Stomach (tissue), 9 donors: ENCODE measurements around the gene GRM4. TPM values are rescaled to one million over a fixed set of nuclear protein-coding genes. Genes with fewer than 3 reads are reported as not detected.

Experiments used
- DNase-seq, 2 donors: peaks; one replicate each; pipeline versions ENCODE4 v3.0.0 to v3.0.0-alpha.2; 2013 to 2019
- H3K27ac ChIP-seq, 5 donors: fragments of 200-600 bp in 4 of 5; sonication (generic) in 4 of 5; one replicate each; pipeline ENCODE4 v1.5.1; 2013 to 2019; ENCODE audit warnings: mild to moderate bottlenecking in 1 of 5, moderate library complexity in 1 of 5
- H3K27me3 ChIP-seq, 3 donors: fragments of 200-600 bp; sonication (generic); one replicate each; pipeline ENCODE4 v1.5.1; 2017 to 2019; ENCODE audit warnings: mixed run types in 1 of 3
- H3K36me3 ChIP-seq, 4 donors: fragments of 200-600 bp; sonication (generic); 1 replicate in 3 of 4; 2 replicates in 1 of 4; pipeline ENCODE4 v1.5.1; 2016 to 2019
- H3K4me1 ChIP-seq, 4 donors: fragments of 200-600 bp; sonication (generic); one replicate each; pipeline ENCODE4 v1.5.1; 2016 to 2019
- H3K4me3 ChIP-seq, 4 donors: fragments of 200-600 bp; sonication (generic) in 3 of 4; one replicate each; pipeline ENCODE4 v1.5.1; 2016 to 2019; ENCODE audit warnings: mild to moderate bottlenecking in 1 of 4
- H3K9me3 ChIP-seq, 4 donors: fragments of 200-600 bp; sonication (generic); one replicate each; pipeline ENCODE4 v1.5.1; 2016 to 2019
- EP300 ChIP-seq: sonication (generic); formaldehyde crosslinking; IDR thresholded peaks from one replicate; pipeline ENCODE4 v1.6.1; 2017; ENCODE audit warnings: antibody characterized with exemption
- POLR2A ChIP-seq, 4 donors: fragments of 450-650 bp; IDR thresholded peaks; one replicate each; pipeline ENCODE4 v1.6.1; 2016; ENCODE audit warnings: antibody characterized with exemption in 4 of 4, control low read depth in 2 of 4, mild to moderate bottlenecking in 1 of 4, moderate library complexity in 1 of 4
- POLR2AphosphoS5 ChIP-seq, 3 donors: sonication (generic); formaldehyde crosslinking; IDR thresholded peaks; one replicate each; pipeline ENCODE4 v1.6.1; 2016; ENCODE audit warnings: antibody characterized with exemption in 3 of 3
- WGBS, 5 donors: extraction: QIAGEN DNeasy Blood & Tissue Kit in 3 of 5; methylation state at CpG; one replicate each; pipeline versions ENCODE4 v1.1.5 to v1.1.7; 2013 to 2018; 5-methylcytosine and 5-hydroxymethylcytosine counted together
- intact Hi-C: fragments of 100-400 bp; cut with DNase I; formaldehyde crosslinking; loops from one replicate; pipeline ENCODE4 v1.15.1; 2023; ENCODE audit warnings: low total_unique reads
- polyA plus RNA-seq, 3 donors: library from polyadenylated mRNA; stranded (reverse); fragments of 200-250 nt; gene quantifications; one replicate each; pipeline ENCODE4 v1.2.3, GENCODE V29; 2013
- total RNA-seq, 5 donors: library from RNA; depleted of rRNA; stranded (reverse); fragments of >200 nt; gene quantifications; one replicate each; pipeline versions ENCODE4 v1.1.0 to v1.2.3, GENCODE V29; 2014 to 2016
- TF ChIP-seq, protein P1 (sequence below), 7 experiments: fragments of 450-650 bp in 4 of 7; fragments of 200-600 bp in 3 of 7; sonication (generic) in 3 of 7; IDR thresholded peaks; one replicate each; pipeline ENCODE4 v1.5.1; 2016 to 2019; ENCODE audit warnings: antibody characterized with exemption in 7 of 7, control low read depth in 2 of 7, mild to moderate bottlenecking in 1 of 7
- donor health status: healthy with polysubstance abuse.
- donor health status: Bipolar disorder and iron deficiency.
- donor health status: healthy.

Gene GRM4
- total and polyA plus RNA-seq, 8 donors, result 0.55 TPM; not detected in 7

DNA sequence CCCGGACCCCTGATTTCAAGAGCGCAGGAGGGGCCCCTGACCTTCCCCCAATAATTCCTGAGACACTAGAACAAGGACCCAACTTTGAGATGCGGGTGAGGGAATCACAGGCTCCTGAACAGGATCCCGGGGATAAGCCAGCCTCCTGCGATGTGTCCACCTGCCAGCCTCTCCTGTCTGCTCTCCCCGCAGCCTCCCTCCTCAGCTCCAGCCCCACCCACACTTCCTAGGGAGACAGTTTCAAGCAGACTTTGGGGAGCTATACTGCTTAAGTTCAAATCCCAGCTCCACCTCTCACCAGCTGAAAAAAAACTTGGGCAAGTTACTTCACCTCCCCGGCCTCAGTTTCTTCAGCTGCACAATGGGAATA is 50.8 kb downstream of the GRM4 start:
- Histone ChIP-seq H3K4me3 (no peak overlapping the region), H3K27ac (no peak overlapping the region), H3K36me3 (no peaks in the 10 kb centered on the region), H3K9me3 (no peaks in the 10 kb centered on the region), H3K27me3 (peaks cover 0 to 66% (median 29%) of the 10 kb centered on the region in 3 donors), H3K4me1 (no peaks in the 10 kb centered on the region)
- intact Hi-C loops, result no loop called here
- DNase-seq, result no peak
- 69 to 77% (median 73%) methylated on average over 6 to 7 of the region's 7 CpGs for WGBS, 5 donors
- TF ChIP-seq POLR2AphosphoS5 (IDR thresholded peaks at IDR 0.05) (no peak), POLR2A (IDR thresholded peaks at IDR 0.05) (no peak)

DNA sequence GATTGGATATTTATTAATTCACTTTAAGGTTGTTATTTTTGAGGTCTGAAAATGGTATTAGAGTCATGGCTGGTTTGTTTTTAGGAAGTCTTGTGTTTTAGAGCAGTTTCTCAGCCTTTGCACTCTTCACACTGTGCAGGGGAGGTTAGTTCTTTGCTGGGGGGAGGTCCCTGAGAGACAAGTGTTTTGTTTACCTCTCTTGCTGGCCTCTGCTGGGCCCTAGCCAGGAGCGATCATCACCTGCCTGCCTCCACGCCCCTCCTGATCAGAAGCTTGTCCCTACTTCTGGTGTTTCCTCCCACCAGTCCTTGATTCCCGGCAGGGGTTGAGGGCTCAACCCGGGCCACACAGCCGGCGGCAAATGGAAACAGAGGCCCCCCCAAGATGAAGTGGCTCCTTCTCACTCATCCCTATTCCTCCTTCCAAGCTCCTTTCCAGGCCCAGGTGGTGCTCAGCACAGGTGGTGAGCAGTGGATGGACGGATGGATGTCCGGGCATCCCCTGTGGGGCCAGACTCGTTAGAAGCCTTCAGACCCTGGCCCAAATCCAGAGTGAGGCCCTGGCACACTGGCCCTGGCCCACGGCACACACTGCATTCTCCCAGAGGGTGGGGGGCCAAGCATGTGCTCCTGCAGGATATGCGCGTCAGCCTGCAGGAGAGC is 51.3 kb downstream of the GRM4 start:
- Histone ChIP-seq H3K4me3 (no peak overlapping the region), H3K36me3 (no peaks in the 10 kb centered on the region), H3K27ac (no peak overlapping the region), H3K4me1 (no peaks in the 10 kb centered on the region), H3K27me3 (peaks cover 0 to 61% (median 29%) of the 10 kb centered on the region in 3 donors), H3K9me3 (no peaks in the 10 kb centered on the region)
- intact Hi-C loops, result no loop called here
- DNase-seq, result no peak
- TF ChIP-seq EP300 (no peak), POLR2AphosphoS5 (IDR thresholded peaks at IDR 0.05) (no peak), POLR2A (IDR thresholded peaks at IDR 0.05) (no peak)
- TF ChIP-seq, protein P1, sequence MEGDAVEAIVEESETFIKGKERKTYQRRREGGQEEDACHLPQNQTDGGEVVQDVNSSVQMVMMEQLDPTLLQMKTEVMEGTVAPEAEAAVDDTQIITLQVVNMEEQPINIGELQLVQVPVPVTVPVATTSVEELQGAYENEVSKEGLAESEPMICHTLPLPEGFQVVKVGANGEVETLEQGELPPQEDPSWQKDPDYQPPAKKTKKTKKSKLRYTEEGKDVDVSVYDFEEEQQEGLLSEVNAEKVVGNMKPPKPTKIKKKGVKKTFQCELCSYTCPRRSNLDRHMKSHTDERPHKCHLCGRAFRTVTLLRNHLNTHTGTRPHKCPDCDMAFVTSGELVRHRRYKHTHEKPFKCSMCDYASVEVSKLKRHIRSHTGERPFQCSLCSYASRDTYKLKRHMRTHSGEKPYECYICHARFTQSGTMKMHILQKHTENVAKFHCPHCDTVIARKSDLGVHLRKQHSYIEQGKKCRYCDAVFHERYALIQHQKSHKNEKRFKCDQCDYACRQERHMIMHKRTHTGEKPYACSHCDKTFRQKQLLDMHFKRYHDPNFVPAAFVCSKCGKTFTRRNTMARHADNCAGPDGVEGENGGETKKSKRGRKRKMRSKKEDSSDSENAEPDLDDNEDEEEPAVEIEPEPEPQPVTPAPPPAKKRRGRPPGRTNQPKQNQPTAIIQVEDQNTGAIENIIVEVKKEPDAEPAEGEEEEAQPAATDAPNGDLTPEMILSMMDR (IDR thresholded peaks at IDR 0.05), result no peak
- WGBS, 5 donors, result 26 to 37% (median 32%) methylated on average over 3 to 12 of the region's 12 CpGs

DNA sequence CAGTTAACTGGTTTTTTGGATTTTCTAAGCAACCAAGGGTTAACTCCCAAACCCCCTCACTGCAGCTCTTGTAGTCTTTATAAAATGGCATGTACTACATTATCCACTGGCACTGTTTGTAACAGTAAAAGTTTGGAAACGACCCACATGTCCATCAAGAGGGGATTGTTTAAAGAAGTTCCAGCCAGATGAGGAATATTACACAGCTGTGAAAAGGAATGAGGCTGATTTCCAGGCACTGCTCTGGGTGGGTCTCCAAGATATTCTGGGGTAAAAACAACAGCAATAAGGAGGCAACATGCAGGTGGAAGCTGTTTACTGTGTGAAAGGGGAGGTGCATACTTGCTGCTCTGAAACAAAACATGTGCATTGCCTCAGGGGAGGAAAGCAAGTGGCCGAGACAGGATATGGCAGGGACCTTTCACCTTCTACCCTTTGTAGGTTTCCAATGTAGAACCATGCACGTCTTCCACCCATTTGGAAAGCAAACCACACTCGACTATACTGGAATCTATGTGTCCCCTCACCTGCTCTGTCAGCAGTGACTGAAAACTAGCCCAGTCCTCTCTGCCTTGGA is 51.9 kb downstream of the GRM4 start:
- Histone ChIP-seq H3K4me3 (no peak overlapping the region), H3K27me3 (peaks cover 0 to 55% (median 29%) of the 10 kb centered on the region in 3 donors), H3K9me3 (no peaks in the 10 kb centered on the region), H3K4me1 (no peaks in the 10 kb centered on the region), H3K27ac (no peak overlapping the region), H3K36me3 (no peaks in the 10 kb centered on the region)
- DNase-seq, result no peak
- intact Hi-C loops, result no loop called here
- 38 to 45% (median 40%) methylated on average over 4 of the region's 4 CpGs for WGBS, 5 donors
- TF ChIP-seq, protein P1 (IDR thresholded peaks at IDR 0.05), result no peak
- TF ChIP-seq POLR2A (IDR thresholded peaks at IDR 0.05) (no peak), POLR2AphosphoS5 (IDR thresholded peaks at IDR 0.05) (no peak), EP300 (no peak)

DNA sequence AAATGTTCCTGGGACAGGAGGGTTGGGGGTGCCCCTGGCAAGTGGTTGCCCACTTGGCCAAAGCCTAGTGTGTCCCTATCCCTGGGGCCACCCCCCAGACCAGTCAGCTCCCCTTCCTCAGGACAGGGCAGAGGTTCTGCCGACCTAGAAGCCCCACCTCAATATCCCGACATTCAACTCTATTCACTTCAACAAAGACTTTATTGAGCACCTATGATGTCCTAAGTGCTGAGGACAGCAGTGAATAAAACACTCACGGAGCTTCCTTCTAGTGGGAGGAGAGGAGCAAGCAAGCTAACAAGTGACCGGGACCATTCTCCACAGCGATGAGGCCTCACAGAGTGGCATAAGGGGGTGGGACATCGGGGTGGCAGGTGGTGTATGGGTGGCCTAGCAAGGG is 52.7 kb downstream of the GRM4 start:
- no peak overlapping the region for H3K27ac ChIP-seq
- H3K36me3 ChIP-seq, result no peaks in the 10 kb centered on the region
- no peak for DNase-seq
- no peak for TF ChIP-seq EP300
- TF ChIP-seq, protein P1 (IDR thresholded peaks at IDR 0.05), result no peak
- TF ChIP-seq POLR2A (IDR thresholded peaks at IDR 0.05), result no peak
- TF ChIP-seq POLR2AphosphoS5 (IDR thresholded peaks at IDR 0.05), result no peak
- 76 to 85% (median 83%) methylated on average over 5 to 6 of the region's 6 CpGs for WGBS, 5 donors
- no peak overlapping the region for H3K4me3 ChIP-seq
- peaks cover 0 to 48% (median 23%) of the 10 kb centered on the region in 3 donors for H3K27me3 ChIP-seq
- H3K9me3 ChIP-seq, result no peaks in the 10 kb centered on the region
- intact Hi-C loops, result no loop called here
- H3K4me1 ChIP-seq, result no peaks in the 10 kb centered on the region

DNA sequence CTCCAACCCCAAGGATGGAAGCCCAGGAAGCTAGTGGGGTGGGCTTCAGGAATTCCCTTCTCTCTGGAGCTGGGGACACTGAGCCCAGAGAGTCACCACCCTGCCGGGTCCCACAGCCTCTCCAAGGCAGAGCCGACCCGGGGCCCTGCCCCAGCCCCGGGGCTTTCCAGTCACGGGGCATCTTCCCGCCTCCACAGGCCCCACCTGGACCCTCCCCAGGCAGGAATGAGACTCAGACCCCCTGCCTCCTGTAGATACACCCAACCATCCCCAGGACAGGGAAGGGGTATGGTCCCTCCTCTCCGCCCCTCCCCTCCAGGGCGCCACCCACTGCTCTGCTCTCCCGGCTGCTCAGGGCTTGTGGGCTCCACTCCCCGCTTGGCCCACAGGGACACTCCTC is 53.3 kb downstream of the GRM4 start:
- peaks cover 0 to 47% (median 22%) of the 10 kb centered on the region in 3 donors for H3K27me3 ChIP-seq
- no peak for DNase-seq
- WGBS, 5 donors, result 62 to 82% (median 67%) methylated on average over 4 to 10 of the region's 10 CpGs
- no peaks in the 10 kb centered on the region for H3K4me1 ChIP-seq
- no peak overlapping the region for H3K4me3 ChIP-seq
- H3K9me3 ChIP-seq, result no peaks in the 10 kb centered on the region
- H3K36me3 ChIP-seq, result no peaks in the 10 kb centered on the region
- no peak overlapping the region for H3K27ac ChIP-seq
- intact Hi-C loops, result no loop called here
- TF ChIP-seq EP300, result no peak
- no peak for TF ChIP-seq POLR2A (IDR thresholded peaks at IDR 0.05)
- TF ChIP-seq, protein P1 (IDR thresholded peaks at IDR 0.05), result no peak
- TF ChIP-seq POLR2AphosphoS5 (IDR thresholded peaks at IDR 0.05), result no peak
